ENCODE data around the gene DPY19L2.
"Not testable (repeated sequence)": the region's sequence is repeated elsewhere in the genome, so short reads cannot be mapped to it uniquely, and the experiment has no call there.

DPY19L2 gene

DNA sequence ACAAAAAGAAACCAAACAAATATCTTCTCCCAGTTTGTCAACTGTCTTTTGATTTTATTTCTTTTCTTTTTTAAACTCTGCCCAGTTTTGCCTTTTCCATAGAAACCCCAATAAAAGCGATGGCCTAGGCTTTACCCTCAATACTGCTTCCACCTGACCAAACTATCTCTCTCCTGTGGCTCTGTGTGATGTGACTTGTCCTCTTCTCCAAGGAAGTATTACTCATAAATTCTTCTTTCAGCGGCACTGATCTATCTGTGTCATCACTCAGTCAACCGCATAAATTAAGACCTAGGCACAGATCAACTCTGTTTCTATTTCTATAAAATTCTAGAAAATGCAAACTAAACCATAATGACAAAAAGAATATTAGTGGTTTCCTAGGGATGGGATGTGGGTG, 9.8 kb downstream of the DPY19L2 start:
- not testable (repeated sequence) for DNase-seq

DNA sequence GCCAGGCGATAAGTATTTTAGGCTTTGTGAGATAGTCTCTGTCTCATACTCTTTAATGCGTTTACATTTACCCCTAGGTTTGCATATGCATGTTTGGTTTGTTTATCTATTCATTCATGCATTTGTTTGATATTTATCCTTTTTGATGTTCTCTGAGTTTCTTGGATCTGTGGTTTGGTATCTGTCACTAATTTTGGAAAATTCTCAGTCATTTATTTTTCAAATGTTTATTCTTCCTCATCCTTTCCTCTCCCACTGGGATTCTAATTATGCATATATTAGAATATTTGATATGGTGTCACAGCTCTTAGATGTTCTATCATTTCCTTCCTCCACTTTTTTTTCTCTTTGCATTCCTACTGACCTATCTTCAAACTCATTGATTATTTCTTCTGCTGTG, 11.9 kb downstream of the DPY19L2 start:
- not testable (repeated sequence) for DNase-seq

DNA sequence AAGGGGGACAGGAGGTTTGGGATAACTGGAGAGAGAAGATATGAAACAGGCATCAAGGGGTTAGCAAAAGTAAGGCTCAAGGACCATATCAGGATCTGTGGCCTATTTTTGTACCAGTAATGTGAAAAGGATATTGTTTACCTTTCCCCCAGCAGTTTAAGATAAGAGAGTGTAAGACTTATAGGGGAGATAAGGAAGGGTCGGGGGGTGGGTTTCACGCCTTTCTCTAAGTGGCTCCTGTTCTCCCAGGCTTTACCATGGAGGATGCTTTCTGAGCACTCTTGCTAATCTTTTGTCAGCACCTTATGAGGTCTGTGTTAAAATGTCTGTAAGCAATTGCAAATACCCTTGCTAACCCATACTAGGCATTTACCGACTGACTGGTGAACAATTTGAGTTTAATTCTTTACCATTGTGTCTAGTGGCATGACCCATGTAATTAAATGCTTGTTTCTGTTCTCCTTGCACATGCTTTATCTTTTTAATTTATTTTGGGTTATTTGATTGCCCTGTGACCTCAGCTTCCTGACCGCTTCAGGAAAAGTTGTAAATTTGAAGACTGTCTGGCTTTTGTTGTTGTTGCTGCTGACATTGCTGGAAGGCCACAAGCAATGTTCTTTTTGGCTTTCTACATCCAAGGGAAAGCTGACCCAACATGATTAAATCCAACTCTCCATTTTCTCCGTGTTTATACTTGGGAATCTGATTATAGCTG, 12.6 kb downstream of the DPY19L2 start:
- DNase-seq = not testable (repeated sequence)

DNA sequence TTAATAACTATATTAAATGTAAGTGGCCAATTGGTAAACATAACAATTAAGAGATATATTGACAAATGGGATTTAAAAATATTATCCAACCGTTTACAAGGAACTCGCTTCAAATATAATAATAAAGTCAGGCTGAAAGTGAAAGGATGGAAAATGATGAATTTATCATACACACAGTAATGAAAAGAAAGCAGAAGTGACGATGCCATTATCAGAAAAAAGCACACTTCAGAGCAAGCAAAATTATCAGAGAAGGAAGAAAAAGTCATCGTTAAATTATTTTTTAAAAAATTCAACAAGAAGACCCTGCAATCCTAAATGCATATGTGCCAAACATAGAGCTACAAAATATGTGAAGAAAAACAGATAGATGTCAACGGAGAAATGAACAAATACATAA, 13.8 kb downstream of the DPY19L2 start:
- DNase-seq = not testable (repeated sequence)

DNA sequence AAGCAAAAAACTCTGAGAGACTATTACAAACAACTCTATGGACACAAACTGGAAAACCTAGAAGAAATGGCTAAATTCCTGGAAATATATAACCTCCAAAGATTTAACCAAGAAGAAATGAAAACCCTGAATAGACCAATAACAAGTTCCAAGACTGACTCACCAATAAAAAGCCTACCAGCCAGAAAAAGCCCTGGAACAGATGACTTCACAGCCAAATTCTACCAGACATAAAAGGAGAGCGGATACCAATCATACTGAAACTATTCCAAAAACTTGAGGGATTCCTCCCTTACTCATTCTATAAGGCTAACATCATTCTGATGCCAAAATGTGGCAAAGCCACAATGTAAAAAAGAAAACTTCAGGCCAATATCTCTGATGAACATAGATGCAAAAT, 18.8 kb downstream of the DPY19L2 start:
- DNase-seq = not testable (repeated sequence)

DNA sequence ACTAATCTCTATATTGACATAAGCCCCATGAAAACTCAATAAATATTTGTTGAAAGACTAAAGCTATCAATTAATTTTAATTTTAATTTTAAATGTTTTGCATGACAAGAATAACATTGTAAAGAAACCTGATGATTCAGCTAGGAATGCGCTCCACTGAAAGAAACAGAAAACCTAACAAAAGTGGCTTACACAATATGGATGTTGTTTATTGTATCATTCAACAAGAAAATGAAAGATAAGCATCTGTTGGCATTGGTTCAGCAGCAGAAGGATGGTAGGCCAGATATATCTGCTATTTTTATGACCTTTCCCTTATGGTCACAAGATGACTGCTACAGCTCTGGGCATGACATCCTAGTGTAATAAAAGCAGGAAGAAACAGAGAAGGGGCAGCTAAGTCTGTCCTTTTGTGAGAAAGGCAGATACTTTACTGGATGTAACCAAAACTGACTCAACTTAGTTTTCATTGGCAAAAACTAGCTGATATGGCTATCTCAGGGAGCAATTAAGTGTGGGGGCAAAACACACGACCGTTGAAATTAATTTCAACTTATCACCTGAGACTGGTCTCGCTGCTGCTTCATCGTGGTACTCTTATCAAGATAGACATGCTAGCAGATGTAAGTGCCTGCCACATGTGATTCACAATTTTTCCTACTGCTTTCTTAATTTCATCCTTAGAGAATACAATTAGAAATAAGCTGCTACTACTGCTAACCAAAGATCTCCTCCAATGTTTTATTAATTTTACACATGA, 24.7 kb downstream of the DPY19L2 start:
- not testable (repeated sequence) for DNase-seq

DNA sequence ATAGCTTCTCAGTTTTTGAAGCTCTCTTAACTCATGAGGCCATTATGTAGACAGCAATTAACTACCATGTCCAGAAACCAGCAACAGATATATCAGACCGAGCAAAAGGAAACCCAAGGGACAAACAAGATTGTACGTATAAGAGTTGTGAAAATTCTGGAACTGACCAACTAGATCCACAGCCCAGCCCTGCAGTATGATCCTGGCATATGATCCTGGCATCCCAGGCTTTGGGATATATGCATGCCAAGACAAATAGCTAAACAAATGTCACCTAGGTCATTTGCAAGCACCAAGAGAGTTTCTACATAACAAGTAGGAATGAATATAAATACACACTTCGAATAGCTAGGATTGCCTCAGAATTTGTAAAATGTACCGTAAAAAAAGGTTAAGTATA, 44.0 kb downstream of the DPY19L2 start:
- DNase-seq = not testable (repeated sequence)

DNA sequence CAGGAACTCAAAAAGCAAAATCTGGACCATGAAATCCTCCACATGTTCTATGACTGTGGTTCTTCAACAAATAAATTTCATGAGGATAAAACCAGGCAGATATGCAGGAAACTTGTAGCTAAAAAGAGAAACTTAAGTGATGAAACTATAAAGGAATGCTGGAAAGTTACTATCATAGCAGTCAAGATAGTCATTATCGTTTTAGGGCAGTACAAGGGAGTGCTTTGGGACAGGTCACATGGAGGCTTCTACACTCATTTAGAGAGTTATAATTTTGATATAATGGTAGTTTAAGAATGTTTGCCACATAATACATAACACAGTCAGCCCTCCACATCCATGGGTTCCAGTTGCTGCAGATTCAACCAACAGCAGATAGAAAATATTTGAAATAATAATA, 52.7 kb downstream of the DPY19L2 start:
- not testable (repeated sequence) for DNase-seq

DNA sequence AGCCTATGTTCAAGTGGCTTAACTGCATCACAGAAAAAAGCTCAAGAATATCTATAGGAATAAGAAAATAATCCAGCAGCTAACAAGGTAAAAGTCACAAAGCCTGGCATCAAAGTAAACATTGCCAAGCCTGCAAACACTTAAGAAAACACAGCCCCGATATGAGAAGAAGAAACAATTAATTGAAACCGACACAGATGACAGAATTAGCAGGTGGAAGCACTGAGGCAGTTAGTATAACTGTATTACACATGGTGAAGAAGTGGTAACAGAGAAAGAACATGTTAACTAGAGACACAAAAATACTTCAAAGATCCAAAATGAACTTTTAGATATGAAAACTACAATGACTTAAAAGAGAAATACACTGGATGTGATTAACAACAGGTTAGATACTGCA, 57.0 kb downstream of the DPY19L2 start:
- DNase-seq = not testable (repeated sequence)

DNA sequence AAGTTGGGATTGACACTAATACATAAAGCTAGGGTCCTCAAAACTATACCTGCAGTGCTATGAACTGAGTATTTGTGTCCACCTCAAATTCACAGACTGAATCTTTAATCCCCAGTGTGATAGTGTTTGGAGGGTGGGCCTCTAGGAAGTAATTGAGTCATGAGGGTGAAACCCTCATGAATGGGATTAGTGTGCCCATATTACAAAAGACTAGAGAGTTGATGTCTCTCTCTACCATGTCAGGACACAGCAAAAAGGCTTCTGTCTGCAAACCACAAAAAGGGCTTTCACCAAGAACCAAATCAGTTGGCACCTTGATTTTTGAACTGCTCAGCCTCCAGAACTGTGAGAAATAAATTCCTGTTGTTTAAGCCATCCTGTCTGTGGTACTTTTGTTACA, 59.0 kb downstream of the DPY19L2 start:
- not testable (repeated sequence) for DNase-seq

DNA sequence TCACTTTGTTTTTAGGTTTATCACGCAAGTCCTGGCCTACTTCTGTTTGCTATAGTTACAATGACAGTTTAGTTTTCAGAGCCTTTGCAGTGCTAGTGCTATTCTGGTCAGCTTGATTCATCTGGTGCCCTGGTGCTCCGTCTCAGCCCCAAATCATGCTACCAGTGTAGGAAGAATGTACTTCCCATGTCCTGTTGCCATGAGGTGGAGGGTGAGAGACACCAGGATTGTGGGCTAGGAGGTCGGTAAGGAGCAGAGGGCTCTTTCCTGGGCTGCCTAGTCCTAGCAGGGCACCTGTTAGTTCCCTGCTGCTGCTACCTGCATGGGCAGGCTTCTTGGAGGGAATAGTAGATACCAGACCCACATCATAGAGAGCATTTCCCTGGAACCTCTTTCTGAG, 63.3 kb downstream of the DPY19L2 start:
- DNase-seq = not testable (repeated sequence)

DNA sequence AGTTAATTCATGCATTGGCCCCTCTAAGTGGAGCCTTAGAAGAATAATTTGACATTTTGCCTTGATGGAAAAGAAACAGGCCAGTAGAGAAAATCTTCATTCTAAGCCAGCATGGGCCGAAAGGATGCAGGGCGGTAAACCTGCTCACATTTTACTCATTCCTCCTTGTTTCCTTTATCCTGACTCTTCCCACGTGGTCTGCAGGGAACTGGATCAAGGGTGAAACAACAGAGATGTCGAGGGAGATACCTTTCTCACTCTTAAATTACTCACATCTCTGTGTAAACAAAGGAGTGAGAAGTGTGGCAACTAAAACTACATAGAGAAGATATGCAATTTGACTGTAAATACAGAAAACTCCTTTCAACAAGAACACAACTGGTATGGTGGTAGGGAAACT, 73.5 kb downstream of the DPY19L2 start:
- not testable (repeated sequence) for DNase-seq

DNA sequence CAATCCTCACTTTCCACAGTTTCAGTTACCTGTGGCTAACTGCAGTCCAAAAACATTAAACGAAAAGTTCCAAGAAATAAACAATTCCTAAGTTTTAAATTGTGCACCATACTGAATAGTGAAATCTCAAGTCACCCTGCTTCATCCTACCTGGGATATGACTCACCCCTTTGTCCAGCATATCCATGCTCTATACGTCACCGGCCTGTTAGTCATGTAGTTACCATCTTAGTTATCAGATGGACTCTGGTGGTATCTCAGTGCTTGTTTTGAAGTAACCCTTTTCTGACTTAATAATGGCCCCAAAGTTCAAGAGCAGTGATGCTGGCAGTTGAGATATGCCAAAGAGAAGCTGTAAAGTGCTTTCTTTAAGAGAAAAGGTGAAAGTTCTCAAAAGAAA, 83.9 kb downstream of the DPY19L2 start:
- not testable (repeated sequence) for DNase-seq

DNA sequence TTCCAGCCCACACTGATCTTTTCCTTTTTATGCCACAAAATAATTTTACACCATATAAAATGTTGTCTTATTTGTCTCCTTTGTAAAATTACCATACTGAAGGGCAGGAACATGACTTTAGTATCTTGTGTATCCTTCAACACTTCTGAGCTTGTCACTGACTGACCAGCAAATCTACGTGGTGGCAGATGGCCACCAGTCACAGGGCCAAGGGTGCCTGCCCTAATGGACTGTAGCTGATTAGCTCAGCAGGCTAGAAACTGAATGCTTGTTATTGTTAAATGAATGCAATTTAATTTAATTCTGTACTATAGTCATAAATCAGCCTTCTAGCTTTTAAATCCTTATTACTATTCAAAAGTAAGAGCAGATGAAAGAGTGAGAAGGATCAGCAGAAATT, 85.0 kb downstream of the DPY19L2 start:
- not testable (repeated sequence) for DNase-seq

DNA sequence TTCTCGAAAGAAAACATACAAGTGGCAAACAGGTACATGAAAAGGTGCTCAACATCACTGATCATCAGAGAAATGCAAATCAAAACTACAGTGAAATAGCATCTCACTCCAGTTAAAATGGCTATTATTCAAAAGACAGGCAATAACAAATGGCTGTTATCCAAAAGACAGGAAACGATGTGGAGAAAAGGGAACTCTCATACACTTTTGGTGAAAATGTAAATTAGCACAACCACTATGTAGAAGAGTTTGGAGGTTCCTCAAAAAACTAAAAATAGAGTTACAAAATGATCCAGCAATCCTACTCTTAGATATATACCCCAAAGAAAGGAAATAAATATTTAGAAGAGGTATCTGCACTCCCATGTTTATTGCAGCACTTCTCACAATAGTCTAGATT, 90.7 kb downstream of the DPY19L2 start:
- not testable (repeated sequence) for DNase-seq

DNA sequence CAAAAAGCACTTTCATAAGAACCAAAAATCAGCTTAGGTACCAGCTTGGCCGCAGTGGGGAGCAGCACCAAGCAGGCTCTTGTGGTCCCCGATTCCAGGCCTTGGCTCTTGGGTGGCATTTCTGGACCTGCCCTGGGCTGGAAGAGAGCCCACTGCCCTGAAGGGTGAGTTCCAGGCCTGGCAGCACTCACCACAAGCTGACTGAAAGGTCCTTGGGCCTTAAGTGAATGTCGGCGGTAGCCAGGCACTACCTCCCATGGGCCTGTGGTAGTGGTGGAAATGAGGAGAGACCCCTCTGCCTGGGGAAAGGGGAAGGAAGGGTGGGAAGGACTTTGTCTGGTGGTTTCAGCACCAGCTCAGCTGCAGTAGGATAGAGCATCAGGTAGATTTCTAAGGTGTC, 96.3 kb downstream of the DPY19L2 start:
- DNase-seq = not testable (repeated sequence)

DNA sequence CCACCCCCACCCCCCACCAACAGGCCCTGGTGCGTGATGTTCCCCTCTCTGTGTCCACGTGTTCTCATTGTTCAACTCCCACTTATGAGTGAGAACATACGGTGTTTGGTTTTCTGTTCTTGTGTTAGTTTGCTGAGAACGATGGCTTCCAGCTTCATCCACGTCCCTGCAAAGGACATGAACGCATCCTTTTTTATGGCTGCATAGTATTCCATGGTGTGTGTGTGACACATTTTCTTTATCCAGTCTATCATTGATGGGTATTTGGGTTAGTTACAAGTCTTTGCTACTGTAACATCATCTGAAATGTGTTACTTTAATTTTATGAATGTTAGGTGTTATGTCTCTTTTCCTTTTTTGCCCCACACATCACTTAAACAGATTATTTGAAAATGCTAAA, 109.8 kb downstream of the DPY19L2 start:
- not testable (repeated sequence) for DNase-seq

DNA sequence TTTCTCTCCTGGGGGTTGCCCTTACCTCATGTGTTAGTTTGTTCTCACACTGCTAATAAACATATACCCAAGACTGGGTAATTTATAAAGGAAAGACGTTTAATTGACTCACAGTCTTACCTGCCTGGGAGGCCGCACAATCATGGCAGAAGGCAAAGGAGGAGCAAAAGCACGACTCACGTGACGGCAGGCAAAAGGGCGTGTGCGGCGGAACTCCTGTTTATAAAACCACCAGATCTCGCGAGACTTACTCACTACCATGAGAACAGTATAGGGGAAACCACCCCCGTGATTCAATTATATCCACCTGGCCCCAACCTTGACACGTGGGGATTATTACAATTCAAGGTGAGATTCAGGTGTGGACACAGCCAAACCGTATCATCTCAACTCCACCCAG, 116.9 kb downstream of the DPY19L2 start:
- not testable (repeated sequence) for DNase-seq

DNA sequence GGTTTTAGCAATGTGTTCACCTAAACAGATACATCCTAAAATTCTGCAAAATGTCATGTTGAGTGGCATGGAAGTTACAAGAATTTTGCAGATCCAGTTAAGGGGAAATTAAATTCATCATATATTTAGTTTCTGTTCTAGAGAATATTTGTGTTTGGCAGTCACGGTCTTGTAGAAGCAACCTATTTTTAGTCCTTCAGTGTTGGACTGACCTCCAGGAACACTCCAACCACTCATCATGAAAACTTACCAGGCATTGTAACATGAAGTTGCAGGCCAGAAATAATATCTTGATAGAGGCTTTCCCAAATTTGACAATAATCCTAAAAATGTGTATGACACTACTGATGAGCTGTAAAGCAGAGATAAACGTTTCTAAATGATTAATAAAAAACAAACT, 119.3 kb downstream of the DPY19L2 start:
- DNase-seq = not testable (repeated sequence)

DNA sequence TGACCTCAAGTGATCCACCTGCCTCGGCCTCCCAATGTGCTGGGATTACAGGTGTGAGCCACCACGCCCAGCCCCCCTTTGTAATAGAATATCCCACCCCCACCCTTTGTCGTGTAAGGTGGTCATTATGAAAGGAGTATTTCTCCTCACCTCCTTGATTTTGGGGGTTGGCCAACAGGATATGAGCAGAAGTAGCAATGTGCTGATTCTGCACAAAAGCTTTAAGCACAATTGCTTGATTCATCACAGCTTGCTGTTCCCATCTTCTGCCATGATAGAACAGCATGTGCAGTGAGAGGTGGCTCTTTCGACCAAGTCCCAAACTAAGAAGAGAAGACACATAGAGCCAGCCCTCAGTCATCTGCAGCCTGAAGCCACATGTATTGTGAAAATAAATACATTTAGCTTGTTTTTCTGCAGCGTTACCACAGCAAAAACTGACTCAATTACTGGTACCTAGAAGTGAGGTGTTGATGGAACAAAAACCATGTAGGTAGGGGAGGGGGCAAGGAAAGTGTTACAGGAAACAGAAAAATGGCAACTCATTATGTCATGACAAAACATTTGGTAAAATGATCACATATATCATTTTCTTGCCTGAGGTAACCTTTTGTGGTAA, 122.9 kb downstream of the DPY19L2 start:
- not testable (repeated sequence) for DNase-seq

DNA sequence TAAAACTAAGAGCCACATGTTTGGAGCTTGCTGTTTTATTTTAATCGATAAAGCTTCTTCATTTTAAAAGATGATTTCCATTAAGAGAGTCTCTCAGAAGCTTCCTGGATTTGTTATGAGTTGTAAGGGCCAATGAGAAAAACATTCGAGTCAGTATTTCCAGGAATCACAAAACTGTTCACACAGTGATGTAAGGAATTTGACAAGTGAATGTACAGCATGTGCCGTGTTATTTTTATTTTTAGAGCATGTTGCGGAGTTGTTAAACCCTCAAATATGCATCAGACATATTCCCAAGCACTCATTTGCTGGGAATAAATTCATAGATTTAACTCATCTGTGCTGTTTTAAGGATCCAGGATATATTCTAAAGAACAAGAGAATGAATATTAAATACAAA, 129.6 kb downstream of the DPY19L2 start:
- DNase-seq = not testable (repeated sequence)

DNA sequence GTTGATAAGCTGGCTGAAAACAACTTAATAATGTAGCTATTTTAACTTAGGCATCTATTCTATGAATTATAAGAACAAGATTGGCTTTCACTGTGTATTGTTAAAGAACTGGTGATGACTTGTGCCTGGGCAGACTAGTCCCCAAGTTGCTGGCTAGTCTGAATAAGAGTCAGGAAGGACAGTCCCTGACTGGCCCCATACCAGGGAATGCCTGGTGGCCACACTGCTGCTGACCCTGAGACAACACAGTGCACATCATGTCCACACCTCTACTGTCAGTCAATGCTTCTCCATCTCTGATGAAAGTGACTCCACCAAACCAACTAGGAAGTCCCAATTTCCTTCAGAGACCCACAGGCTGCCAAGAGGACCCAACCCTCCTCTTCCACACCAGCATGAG, 130.5 kb downstream of the DPY19L2 start:
- DNase-seq = not testable (repeated sequence)

DNA sequence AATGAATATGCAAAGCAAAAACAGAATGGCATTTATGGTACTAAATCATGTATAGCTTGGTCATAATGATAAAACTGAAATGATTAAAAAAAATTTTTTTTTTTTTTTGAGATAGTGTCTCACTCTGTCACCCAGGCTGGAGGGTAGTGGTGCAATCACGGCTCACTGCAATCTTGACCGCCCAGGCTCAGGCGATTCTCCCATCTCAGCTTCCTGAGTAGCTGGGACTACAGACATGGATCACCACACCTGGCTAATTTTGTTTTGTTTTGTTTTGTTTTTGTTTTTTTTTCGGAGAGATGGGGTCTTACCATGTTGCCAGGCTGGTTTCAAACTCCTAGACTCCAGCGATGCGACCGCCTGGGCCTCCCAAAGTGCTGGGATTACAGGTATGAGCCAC, 138.7 kb downstream of the DPY19L2 start:
- not testable (repeated sequence) for DNase-seq

DNA sequence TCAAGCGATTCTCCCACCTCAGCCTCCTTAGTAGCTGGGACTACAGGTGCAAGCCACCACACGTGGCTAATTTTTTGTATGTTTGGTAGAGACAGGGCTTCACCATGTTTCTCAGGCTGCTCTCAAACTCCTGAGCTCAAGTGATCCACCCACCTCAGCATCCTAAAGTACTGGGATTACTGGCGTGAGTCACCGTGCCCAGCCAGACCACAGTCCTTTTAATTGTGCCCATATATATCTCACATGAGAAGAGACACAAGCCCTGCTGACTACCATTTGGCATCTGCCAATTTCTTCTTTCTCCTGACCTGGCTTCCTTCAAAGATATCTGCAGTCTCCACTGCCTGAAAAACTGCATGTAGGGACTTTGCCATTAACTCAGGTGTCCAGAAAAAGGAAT, 142.5 kb downstream of the DPY19L2 start:
- no peak for DNase-seq

Data from stimulated activated CD4-positive, alpha-beta T cell treated with anti-CD3 and anti-CD28 coated beads, Interleukin-4, amount 100 ng/mL, for 1 hour (primary cell).